Hippocampal formation (tissue), 2 donors: Measurements from ENCODE around the gene ANKRD53.
"Not testable (repeated sequence)": the region's sequence is repeated elsewhere in the genome, so short reads cannot be mapped to it uniquely, and the experiment has no call there.

Experiments used
- DNase-seq, 2 donors: peaks; one replicate each; lab custom pipeline; 2025; lab: John Stamatoyannopoulos, UW

ANKRD53 gene

DNA sequence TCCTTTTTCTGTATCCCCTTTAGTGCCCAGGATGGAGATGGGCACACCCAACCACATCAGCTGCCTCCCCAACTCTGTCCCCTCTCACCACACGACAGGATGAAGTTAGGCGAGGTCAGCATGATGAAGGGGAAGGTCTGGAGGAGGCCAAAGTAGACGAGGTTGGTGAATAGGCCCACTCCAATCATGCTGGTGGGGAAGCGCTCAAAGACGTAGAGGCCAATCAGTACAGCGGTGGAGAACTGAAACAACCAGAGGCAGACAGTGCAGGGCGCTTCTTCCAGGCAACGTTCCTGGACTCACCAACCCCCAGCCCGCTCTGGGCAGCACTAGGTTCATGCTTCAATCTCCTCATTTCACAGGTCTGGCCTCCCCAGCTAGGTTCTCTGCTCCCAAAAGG, 13.3 kb downstream of the ANKRD53 start:
- no peak for DNase-seq

- no peak for DNase-seq
Observed at GRCh38 chr2:70992945-70993853, 14.8 kb downstream of the ANKRD53 start.

DNA sequence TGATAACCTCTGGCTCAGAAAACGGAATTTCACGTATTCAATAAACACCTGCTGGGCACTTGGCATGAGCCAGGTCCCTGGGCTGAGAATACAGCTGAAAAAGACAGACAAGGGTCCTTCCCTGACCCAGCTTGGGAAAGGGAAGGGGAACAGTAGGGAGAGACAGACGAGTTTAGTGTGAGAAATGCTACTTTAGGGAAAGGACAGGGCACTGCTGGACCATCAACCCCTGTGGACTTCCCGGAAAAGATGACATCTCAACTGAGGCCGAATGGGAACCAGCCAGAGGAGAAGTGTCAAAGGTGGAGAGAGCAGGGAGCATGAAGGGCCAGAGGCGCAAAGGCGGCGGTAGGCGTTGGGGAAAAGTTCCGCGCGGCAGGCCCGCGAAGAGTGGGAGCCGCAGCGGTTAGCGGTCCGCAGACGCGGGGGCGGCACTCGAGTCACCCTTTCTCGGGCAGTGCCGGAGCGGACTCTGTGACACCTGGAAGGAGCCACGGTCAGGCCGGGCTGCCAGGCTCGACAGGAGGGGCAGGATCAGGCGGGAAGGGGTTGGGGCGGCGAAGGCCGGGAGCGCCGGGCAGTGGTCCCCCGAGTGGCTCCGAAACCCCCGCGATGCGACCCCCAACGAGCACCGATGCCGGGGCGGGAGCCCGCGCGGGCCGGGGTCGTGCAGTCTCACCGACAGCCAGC, 15.7 kb downstream of the ANKRD53 start:
- no peak for DNase-seq

GRCh38 chr2:70994699-70995425, 16.4 kb downstream of the ANKRD53 start, which contains the start of gene TEX261:
Gene TEX261, minus strand, starts transcription at chr2:70994873. Its CDS starts 116 bp downstream, at chr2:70994757.
- DNase-seq: peak; percentile 79 to 81

GRCh38 chr2:70995426-70995729, 16.9 kb downstream of the ANKRD53 start:
- peak in 1 of 2 donors; percentile 40 for DNase-seq

GRCh38 chr2:70998885-70999284, 20.5 kb downstream of the ANKRD53 start:
- DNase-seq: not testable (repeated sequence)

GRCh38 chr2:70999362-70999761, 20.9 kb downstream of the ANKRD53 start:
- no peak for DNase-seq

GRCh38 chr2:70999931-71000330, 21.5 kb downstream of the ANKRD53 start:
- DNase-seq: not testable (repeated sequence)

- peak; percentile 23 to 47 for DNase-seq
Observed at GRCh38 chr2:71000780-71001591, 22.6 kb downstream of the ANKRD53 start.

GRCh38 chr2:71001592-71001927, 23.1 kb downstream of the ANKRD53 start:
- DNase-seq: no peak

- no peak for DNase-seq
Observed at GRCh38 chr2:71001981-71002570, 23.6 kb downstream of the ANKRD53 start.

DNA sequence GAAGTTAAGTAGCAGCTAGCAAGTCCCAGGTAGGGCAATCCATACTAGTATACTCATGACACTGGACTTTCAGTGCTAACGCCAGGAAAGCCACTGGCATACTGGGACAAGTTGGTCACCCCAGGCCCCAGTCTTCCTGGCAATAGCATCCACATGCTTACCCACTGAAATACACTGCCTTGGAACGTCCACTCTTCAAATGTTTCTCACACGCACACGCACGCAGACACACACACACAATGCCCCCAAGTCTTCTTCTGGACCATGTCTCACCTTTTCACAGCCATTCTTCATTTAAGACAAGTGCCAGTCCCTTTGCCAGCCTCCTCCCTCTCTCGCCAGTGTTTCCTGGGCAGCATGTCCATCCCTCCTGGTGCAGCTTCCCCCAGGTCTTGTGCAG, 25.0 kb downstream of the ANKRD53 start:
- no peak for DNase-seq

DNA sequence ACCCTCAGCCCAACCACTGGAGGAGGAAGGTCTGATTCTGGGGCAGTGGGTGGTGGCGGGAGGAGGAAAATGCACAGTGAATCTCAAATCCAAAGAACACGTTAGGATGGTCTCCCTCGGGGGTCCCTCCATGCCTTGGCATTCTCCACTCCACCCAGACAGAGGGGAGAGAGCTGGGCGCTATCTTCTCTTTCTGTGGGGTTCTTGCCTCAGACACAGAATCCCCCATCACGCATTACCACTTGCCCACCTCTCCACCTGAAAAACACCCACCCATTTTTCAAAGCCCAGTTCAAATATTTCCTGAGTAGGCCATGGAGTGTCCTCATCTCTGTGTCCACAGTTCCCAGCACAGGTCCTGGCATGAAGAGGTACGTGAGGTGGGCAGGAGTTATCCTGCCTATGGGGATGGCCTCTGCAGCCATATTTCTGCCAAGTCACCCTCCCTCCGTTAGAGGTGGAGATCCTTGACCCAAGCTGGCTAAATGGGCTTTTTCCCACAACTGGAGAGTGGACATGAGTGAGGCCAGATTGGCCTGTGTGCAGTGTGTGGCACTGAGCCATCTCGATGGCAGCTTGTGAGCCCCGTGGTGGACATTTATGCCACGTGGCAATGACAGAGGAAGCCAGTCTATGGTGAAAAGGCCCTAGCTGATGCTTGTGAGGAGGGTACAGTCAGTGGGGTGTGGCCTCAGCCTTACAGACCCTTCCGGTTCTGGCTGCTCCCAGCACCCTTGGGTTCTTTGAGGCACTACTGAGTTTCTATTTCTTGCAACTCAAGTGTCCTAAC, 25.7 kb downstream of the ANKRD53 start:
- DNase-seq: no peak

GRCh38 chr2:71004857-71005256, 26.4 kb downstream of the ANKRD53 start:
- no peak for DNase-seq

DNA sequence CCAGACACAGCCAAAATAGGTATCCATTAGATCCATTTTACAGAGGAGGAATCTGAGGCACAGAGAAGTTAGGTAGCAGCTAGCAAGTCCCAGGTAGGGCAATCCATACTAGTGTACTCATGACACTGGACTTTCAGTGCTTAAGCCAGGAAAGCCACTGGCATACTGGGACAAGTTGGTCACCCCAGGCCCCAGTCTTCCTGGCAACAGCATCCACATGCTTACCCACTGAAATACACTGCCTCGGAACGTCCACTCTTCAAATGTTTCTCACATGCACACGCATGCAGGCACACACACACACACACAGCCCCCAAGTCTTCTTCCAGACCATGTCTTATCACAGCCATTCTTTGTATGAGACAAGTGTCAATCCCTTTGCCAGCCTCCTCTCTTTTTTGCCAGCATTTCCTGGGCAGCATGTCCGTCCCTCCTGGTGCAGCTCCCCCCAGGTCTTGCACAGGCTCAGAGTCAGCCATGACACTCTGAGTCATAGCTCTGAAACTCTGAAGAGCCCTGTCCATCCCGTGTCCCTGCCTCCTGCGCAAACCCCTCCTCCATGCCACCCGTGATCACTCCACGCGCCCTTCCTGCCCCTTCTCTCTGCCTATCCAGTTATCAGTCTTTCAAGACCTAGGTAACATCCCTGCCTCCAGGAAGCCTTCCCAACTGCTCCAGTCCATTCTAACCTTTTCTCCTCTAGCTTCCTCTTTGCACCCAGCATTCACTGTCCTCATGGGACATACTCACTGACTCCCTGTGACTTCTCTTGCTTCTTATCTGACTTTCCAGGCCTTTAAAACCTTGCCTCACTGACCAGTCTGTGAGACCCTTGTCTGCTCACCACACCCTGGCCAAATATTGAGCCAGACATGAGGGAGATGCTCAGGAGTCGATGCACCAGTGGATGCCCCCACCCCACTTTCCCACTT, 27.1 kb downstream of the ANKRD53 start:
- DNase-seq: no peak

- DNase-seq: no peak
Observed at GRCh38 chr2:71006323-71006722, 27.9 kb downstream of the ANKRD53 start.

DNA sequence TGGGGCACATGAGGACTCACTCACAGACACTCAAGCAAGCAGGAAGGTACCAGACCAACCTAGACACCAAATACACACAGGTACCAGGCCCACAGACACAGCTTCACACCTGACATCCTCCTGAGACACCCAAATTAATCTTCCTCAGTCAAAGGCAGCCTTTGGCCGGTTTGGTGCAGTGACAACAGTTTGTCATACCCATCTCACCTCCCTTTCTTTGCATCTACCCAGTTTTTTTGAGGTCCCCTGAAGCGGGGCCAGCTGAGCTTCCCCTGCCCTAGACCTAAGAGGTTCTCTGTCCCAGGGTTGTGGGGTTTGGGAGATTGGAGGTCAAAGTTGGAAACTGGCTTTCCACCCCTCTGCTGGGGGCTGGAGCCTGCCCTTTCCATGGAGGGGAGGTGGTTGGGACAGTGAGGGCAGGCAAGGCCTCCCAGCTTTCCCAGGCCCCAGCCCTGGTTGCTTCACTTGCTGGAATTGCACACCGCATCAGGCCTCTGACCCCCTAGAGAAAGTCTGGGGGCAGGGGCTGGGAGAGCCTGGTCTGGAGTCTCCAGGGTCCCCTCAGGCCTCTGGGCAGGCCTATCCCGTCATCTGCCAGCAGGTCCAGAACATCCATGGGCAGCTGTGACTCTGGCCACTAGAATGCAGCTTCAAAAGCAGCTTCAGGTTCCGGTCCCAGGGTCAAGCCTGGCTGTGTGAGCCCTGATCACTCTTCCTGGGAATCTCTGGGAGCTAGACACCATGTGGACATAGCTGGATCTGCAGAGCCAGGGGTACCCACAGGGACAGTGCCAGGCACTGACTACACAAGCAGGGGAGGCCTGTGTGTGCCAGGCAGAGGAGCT, 28.7 kb downstream of the ANKRD53 start:
- DNase-seq: no peak

DNA sequence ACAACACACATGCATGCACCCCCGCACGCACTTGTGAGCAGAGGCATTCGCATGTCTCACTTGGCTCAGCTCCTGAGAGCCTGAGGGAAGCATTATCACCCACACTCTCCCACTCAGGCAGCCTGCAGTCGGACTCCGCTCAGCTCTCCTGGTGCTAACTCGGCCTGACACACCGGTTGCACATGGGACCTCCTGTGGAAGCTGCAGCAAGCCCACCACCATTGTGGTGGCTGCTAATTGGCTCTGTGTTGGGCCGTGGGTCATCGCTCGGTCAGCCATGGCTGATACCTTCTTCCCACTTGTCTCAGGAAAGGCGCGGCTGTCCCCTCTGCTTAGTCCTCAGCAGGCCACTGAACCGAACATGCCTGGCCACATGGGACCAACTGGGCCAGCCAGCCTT, 29.9 kb downstream of the ANKRD53 start:
- DNase-seq: no peak

DNA sequence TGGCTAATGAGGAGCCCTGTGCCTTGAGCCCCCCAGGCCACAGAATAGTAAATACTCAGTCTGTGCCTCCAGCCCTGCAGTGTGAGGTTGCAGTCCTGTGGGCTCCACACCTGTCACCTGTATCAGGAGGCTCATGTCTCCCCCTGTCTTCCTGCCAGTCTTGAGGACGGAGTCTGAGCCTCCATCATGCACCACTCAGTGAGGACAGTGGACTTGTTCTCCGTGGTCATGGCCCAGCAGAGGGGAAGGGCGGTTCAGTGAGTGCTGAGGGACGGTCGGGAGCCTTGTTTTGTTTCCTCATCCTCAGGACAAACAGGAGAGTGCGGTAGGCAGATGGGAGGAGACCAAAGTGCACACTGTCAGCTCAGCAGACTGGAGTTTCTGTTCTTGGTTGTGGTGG, 33.4 kb downstream of the ANKRD53 start:
- not testable (repeated sequence) for DNase-seq
